HEK293T (cell line): ENCODE data around the gene MAF.

Source experiments
- CTCF ChIA-PET: fragments of 350-600 bp; formaldehyde crosslinking; extraction: SDS; loops from one replicate; lab custom pipeline; 2021; ENCODE audit warnings: antibody characterized with exemption, inconsistent platforms; lab: Yijun Ruan, JAX
- POLR2A ChIA-PET: fragments of 350-600 bp; formaldehyde crosslinking; extraction: SDS; loops from one replicate; lab custom pipeline; 2020; ENCODE audit warnings: antibody characterized with exemption, inconsistent platforms; lab: Yijun Ruan, JAX
- DNase-seq: peaks from one replicate; pipeline ENCODE4 v3.0.0; 2012; ENCODE audit warnings: mixed read lengths; ENCODE audit errors: extremely low spot score
- ARNT ChIP-seq: fragments of 450-650 bp; IDR thresholded peaks from 2 replicates; pipeline ENCODE4 v1.6.1; 2017; ENCODE audit warnings: mild to moderate bottlenecking
- BHLHE40 ChIP-seq: fragments of 450-650 bp; IDR thresholded peaks from 2 replicates; pipeline ENCODE4 v1.6.1; 2016; ENCODE audit warnings: mild to moderate bottlenecking, moderate library complexity, borderline replicate concordance
- CTBP1 ChIP-seq: fragments of 450-650 bp; IDR thresholded peaks from 2 replicates; pipeline ENCODE4 v1.6.1; 2016; ENCODE audit warnings: borderline replicate concordance
- ELF4 ChIP-seq: fragments of 450-650 bp; IDR thresholded peaks from 2 replicates; pipeline ENCODE4 v1.6.1; 2017; ENCODE audit warnings: antibody characterized with exemption
- FOXA1 ChIP-seq: fragments of 450-650 bp; IDR thresholded peaks from 2 replicates; pipeline ENCODE4 v1.6.1; 2016; ENCODE audit warnings: mild to moderate bottlenecking
- FOXK2 ChIP-seq: fragments of 450-650 bp; IDR thresholded peaks from 2 replicates; pipeline ENCODE4 v1.6.1; 2016; ENCODE audit warnings: mild to moderate bottlenecking
- FOXM1 ChIP-seq: fragments of 450-650 bp; IDR thresholded peaks from 2 replicates; pipeline ENCODE4 v1.6.1; 2017; ENCODE audit warnings: mild to moderate bottlenecking, borderline replicate concordance
- HDGF ChIP-seq: fragments of 450-650 bp; IDR thresholded peaks from 2 replicates; pipeline ENCODE4 v1.6.1; 2017; ENCODE audit warnings: antibody characterized with exemption, borderline replicate concordance
- L3MBTL2 ChIP-seq: fragments of 450-650 bp; conservative IDR thresholded peaks from 2 replicates; pipeline ENCODE4 v1.6.1; 2016; ENCODE audit warnings: mild to moderate bottlenecking
- LEF1 ChIP-seq: fragments of 450-650 bp; IDR thresholded peaks from 2 replicates; pipeline ENCODE4 v1.6.1; 2017; ENCODE audit warnings: mild to moderate bottlenecking, borderline replicate concordance
- NFRKB ChIP-seq: fragments of 450-650 bp; IDR thresholded peaks from 2 replicates; pipeline ENCODE4 v1.6.1; 2016; ENCODE audit warnings: mild to moderate bottlenecking, moderate library complexity
- SP1 ChIP-seq: fragments of 450-650 bp; IDR thresholded peaks from 2 replicates; pipeline ENCODE4 v1.6.1; 2017
- SUZ12 ChIP-seq: fragments of 450-650 bp; IDR thresholded peaks from 2 replicates; pipeline ENCODE4 v1.6.1; 2016; ENCODE audit warnings: mild to moderate bottlenecking
- TARDBP ChIP-seq: fragments of 450-650 bp; IDR thresholded peaks from 2 replicates; pipeline ENCODE4 v1.6.1; 2016
- ZNF384 ChIP-seq: fragments of 450-650 bp; IDR thresholded peaks from 2 replicates; pipeline ENCODE4 v1.6.1; 2016
- TF ChIP-seq, protein P1 (sequence below): fragments of 450-650 bp; IDR thresholded peaks from 2 replicates; pipeline ENCODE4 v1.6.1; 2016

MAF gene

DNA sequence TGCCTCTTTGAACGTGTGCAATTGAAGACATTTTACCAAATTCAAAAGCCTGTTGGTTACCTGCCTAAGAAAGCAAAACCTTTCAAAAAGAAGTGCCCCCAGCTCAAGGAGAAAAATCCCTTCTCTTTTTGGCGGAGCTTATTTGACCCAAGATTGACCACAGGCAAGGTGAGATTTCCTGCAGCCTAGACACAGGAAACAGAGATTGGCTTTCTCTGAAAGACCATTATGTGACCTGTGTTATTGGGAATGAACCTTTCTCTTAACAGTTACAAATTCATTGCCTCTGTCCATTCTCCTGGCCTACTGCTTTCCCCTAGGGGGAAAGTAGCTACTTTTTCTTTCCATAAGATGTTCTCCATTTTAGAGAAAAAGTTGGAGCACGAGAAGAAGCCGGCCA, 42.1 kb upstream of the MAF start:
- no peak for DNase-seq
- TF ChIP-seq HDGF: no peak
- ChIA-PET CTCF (no interaction called here), POLR2A (no interaction called here)

DNA sequence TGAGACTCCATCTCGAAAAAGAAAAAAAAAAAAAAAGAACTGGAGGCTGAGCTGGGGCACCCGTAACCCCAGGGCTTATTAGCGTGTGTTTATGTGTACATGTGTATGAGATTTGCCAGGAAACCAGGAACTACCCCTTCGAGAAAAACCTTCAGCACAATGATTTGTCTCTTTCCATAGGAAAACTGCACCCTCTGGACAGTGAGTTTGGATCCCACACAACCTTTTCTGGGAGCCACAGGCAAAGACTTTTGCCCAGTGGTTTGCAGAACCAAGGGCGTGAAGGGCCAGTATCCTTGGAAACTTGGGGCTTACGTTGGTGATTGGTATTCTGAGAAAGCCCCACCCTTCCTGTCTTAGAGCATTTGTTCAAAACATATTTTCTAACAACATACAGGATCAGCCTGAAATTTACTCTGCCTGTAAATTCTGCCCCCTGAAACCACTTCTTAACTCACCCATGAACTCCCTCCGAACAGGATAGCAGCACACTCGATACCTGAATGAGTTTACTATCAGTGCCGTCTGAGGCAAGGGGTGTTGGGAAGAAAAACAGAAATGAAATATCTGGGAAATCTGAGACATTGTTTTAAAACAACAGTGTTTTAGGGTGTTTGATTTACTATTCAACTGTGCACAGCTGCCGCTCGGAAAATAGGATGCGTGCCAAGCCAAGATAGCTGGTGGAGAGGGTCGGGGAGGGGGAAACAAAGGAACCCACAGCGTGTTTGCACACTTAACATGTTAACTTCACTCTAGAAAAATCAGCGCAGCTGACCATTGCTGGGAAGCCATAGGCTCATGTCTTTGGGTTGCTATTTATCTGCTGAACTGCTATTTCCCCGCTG, 40.2 kb upstream of the MAF start:
- no peak for DNase-seq

DNA sequence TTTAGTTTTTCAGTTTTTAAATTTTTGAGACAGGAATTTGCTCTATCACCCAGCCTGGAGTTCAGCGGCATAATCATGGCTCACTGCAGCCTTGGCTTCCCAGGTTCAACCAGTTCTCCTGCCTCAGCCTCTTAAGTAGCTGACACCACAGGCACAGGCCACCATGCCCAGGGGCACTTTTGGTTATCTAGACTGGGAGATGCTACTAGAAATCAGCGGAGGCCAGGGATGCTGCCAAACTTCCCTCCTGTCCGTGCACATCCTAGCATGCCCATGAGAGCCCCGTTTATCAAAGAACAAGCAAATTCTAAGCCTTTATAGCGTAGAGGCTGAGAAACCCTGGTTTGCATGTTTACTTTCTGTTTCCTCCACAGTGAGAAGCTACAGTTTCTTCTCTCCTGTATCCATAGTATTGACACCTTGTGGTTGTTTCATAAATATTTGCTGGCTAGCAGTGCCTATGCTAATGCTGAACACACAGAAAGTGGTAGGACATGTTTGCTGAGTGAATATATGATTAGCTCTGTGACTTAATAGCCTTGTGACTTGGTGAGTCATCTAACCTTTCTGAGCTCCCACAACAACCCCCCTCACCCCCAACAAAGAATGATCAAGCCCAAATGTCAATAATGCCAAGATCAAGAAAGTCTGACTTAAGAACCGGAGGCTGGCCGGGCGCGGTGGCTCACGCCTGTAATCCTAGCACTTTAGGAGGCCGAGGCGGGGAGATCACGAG, 39.2 kb upstream of the MAF start:
- ChIA-PET POLR2A (interaction anchor here (1.2 kb wide), 1 partner anchor 18 kb away, joined by 4 read pairs; no protein-coding TSS in a partner anchor), CTCF (interaction anchor here (0.6 kb wide), 1 partner anchor 125 kb away, joined by 4 read pairs; no protein-coding TSS in a partner anchor)
- no peak for DNase-seq
- TF ChIP-seq FOXM1: no peak
- no peak for TF ChIP-seq FOXA1
- no peak for TF ChIP-seq CTBP1
- no peak for TF ChIP-seq LEF1
- TF ChIP-seq NFRKB: no peak
- TF ChIP-seq HDGF: no peak
- TF ChIP-seq L3MBTL2: no peak
- TF ChIP-seq ELF4: no peak
- TF ChIP-seq, protein P1, sequence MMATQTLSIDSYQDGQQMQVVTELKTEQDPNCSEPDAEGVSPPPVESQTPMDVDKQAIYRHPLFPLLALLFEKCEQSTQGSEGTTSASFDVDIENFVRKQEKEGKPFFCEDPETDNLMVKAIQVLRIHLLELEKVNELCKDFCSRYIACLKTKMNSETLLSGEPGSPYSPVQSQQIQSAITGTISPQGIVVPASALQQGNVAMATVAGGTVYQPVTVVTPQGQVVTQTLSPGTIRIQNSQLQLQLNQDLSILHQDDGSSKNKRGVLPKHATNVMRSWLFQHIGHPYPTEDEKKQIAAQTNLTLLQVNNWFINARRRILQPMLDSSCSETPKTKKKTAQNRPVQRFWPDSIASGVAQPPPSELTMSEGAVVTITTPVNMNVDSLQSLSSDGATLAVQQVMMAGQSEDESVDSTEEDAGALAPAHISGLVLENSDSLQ: no peak

More for the DNA sequence above, 40.2 kb upstream of the MAF start:
- TF ChIP-seq NFRKB (no peak), TARDBP (no peak), HDGF (no peak), ZNF384 (no peak), ELF4 (no peak), CTBP1 (no peak)
- ChIA-PET POLR2A (interaction anchor here (1.2 kb wide), 1 partner anchor 17 kb away, joined by 4 read pairs; no protein-coding TSS in a partner anchor), CTCF (no interaction called here)

DNA sequence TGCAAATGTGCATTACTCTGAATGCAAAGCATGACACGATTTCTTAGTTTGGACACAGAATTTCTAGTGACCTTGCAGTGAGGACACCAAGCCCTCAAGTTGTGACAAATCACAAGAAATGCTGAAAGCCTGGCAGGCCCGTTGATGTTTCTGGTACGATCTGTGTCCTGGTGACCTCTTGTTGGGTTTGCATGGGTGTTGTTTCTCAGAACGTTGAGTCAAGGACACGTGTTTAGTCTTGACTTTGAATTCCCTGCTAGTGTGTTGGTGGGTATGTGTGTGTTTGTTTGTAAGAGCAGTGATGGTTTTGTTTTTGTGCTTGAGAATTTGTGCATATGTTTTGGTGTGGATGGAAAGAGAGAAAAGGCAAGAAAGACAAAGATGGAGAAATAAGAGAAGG, 37.8 kb upstream of the MAF start:
- DNase-seq: no peak
- ChIA-PET CTCF (no interaction called here), POLR2A (no interaction called here)
- no peak for TF ChIP-seq CTBP1
- no peak for TF ChIP-seq FOXM1
- TF ChIP-seq SUZ12: no peak
- TF ChIP-seq FOXK2: no peak

DNA sequence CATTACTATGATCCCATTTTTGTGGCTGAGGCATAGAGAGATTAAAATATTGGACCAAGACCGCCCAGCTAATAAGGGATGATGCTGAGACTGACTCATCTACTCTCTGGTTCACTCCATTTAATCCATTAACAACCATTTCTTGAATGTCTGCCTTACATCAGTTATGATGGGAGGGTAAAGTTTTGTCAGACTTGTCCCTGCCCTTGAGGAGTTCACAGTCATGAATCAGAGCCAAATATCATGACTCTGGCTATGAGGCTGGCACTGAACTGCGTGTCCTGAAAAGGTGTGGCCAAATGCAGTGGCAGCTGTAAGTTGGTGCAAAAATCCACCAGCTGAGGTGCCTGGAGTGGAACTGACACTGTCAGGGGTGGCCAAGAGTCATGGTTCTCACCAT, 35.0 kb upstream of the MAF start:
- ChIA-PET POLR2A (no interaction called here), CTCF (interaction anchor here (0.7 kb wide), 1 partner anchor 1127 kb away, joined by 3 read pairs; no protein-coding TSS in a partner anchor)
- TF ChIP-seq NFRKB (no peak), ZNF384 (no peak), SUZ12 (no peak), TARDBP (no peak), FOXA1 (no peak), BHLHE40 (no peak), FOXK2 (no peak), LEF1 (no peak), L3MBTL2 (no peak), ELF4 (no peak), ARNT (no peak), SP1 (no peak), HDGF (no peak), CTBP1 (no peak), FOXM1 (no peak)
- TF ChIP-seq, protein P1: no peak
- DNase-seq: no peak

DNA sequence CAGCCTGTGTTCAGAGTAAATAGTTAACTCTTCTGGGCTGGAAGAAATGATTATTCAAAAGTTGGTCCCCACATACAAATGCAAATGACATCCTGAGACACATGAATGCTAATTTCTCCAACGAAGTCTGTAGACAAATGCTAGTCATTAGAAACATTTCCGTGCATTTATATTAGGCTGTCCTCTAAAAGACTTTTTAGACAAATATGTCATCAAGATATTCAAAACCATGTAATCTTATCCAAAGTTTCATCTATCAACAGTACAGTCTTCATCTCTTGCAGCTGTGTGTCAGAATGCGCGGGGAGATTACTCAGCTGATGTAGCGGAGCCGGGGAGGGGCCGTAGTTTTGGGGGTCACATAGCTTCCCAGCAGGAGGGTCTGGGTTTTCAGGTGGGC, 33.8 kb upstream of the MAF start:
- ChIA-PET POLR2A (interaction anchor here (1.4 kb wide), 1 partner anchor 24 kb away, joined by 3 read pairs; no protein-coding TSS in a partner anchor), CTCF (no interaction called here)
- DNase-seq: no peak
- TF ChIP-seq FOXA1: no peak
- no peak for TF ChIP-seq L3MBTL2
- TF ChIP-seq FOXM1: no peak
- TF ChIP-seq TARDBP: no peak
- TF ChIP-seq SUZ12: no peak
- no peak for TF ChIP-seq HDGF

DNA sequence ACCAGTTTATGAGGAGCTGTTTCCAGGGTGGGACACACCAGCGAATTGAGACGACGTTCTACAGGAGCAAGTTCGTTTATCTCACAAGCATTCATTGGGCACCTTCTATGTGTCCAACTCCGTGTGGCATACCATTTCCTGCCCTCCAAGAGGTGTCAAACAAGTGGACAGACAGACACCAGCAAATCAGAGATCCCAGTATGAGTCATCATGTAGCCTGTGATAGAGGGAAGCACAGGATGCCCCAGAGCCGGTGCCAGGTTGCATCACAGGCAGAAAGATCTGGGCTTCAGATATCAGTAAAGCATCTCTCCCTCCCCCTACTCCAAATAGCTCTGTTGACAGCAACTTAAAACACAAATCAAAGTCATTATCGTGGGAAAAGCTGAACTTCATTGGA, 31.8 kb upstream of the MAF start:
- POLR2A ChIA-PET: no interaction called here
- no peak for DNase-seq
- CTCF ChIA-PET: no interaction called here
- no peak for TF ChIP-seq TARDBP
- TF ChIP-seq ZNF384: no peak
- TF ChIP-seq L3MBTL2: no peak
- no peak for TF ChIP-seq ARNT

DNA sequence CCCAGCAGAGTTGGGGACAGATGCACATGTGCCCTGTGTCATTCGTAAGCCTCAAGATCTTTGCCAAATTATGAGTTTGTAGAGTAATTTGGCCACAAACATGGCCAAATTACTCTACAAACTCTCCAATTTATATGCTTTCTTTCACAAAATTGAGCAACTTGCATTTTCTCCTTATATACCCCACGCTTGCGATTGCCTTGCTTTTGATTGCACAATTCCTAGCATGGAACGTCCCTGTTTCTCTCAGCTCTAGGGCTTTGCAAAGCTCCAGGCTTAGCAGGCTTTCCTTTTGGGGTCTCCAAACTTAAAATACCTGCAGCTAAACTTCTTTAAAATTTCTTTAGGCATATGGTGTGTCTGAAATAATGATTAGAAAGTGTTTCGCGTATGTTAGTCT, 28.5 kb upstream of the MAF start:
- ChIA-PET CTCF (no interaction called here), POLR2A (no interaction called here)
- TF ChIP-seq TARDBP: no peak
- TF ChIP-seq L3MBTL2: no peak
- TF ChIP-seq NFRKB: no peak
- TF ChIP-seq CTBP1: no peak
- TF ChIP-seq, protein P1: no peak
- TF ChIP-seq FOXA1: no peak
- no peak for TF ChIP-seq LEF1
- TF ChIP-seq SUZ12: no peak
- TF ChIP-seq FOXM1: no peak
- no peak for TF ChIP-seq FOXK2
- no peak for TF ChIP-seq BHLHE40
- no peak for TF ChIP-seq ZNF384
- no peak for TF ChIP-seq ARNT
- no peak for TF ChIP-seq HDGF
- no peak for TF ChIP-seq SP1
- no peak for TF ChIP-seq ELF4
- no peak for DNase-seq
